Measurements from ENCODE around the gene DPH7. TPM values are rescaled to one million over a fixed set of nuclear protein-coding genes. Genes with fewer than 3 reads are reported as not detected.
"Not testable (repeated sequence)": the region's sequence is repeated elsewhere in the genome, so short reads cannot be mapped to it uniquely, and the experiment has no call there.

The DPH7 gene
- total RNA-seq, 1 donor from 2014 or later: 21.8 TPM

DNA sequence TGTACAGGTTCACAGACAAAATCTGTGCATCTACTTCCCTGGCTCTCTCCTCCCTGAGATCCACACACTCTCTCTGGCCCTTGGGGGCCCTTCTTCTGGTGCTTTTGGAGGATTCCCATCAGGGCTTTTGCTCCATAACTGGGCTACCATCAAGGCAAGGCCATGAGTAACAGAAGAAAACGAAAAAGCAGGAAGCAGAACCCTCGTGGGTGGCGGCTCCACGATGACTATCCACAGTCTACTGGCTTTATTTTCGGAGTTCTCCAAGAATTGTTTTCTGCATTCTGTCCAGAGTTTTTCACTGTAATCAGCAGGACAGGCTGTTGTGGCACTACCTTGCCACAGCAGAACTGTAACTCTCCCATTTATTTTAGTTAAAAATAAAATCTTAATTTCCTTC, 48.4 kb downstream of the DPH7 start:
- ATAC-seq (no peak), DNase-seq (no peak)
- intact Hi-C loops (cut with micrococcal nuclease): no loop called here

DNA sequence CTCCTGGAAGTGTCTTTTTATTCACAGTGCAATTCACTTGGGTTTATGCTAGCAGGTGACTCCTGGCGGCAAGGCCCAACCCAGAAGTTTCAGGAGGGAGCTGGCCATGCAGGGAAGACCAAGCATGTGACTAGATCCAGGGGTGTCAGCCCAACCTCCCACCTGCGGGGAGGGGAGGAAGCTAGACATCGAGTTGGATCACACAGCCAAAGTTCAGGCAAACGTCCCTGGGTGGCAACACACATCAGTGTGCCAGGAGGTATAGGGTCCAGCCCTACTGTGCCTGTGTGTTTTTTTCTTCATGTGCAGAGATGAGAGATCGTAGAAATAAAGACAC, 53.8 kb downstream of the DPH7 start:
- no peak for DNase-seq
- intact Hi-C loops (cut with micrococcal nuclease): no loop called here
- no peak for ATAC-seq

GRCh38 chr9:137524161-137524980, 54.4 kb downstream of the DPH7 start:
- ATAC-seq (no peak), DNase-seq (no peak)
- intact Hi-C loops (cut with micrococcal nuclease): no loop called here

GRCh38 chr9:137522746-137523455, 55.8 kb downstream of the DPH7 start:
- DNase-seq (no peak), ATAC-seq (no peak)
- intact Hi-C loops (cut with micrococcal nuclease): no loop called here

DNA sequence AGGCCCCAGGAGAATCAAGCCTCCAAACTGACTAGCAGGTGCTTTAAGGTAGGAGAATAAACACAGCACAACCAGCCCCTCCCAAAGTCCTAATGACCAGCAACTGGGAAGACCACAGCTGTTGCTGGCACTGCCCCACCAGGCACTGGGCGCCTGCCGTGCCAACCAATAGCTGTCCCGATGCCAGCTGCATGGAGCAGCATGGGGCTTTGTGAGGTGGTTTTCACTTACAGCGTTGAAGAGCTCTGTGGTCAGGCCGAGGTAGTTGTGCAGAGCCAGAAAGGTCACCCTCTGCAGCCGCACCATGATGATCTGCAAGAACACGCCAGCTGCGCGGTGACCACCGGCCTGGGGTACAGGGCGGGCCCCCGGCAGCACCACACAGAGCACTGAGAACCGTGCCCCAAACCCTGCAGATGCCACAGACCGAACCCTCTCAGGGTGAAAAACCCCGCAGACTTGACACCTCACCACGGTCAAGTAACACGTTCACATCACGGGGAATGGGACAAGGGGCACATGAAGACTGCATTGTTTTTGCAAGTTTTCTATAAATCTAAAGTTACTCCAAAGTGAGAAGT, 57.2 kb downstream of the DPH7 start:
- no peak for DNase-seq
- ATAC-seq: no peak
- intact Hi-C loops (cut with micrococcal nuclease): no loop called here

GRCh38 chr9:137520614-137521404, 57.9 kb downstream of the DPH7 start:
- intact Hi-C loops (cut with micrococcal nuclease): no loop called here
- no peak for ATAC-seq
- DNase-seq: no peak

DNA sequence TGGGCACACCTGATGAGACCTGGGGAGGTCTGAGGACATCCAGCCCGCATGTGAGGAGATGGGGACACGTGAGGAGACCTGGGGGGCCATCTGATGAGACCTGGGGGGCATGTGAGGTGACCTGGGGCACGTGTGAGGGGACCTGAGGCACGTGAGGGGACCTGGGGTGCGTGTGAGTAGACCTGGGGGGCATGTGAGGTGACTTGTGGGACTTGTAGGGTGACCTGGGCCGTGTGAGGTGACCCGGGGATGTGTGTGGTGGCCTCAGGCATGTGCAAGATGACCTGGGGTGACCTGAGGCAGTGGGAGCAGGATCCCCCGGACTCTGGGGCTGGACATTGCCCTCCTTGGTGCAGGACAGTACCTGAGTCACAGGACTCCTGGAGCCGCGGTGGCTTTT, 59.2 kb downstream of the DPH7 start:
- intact Hi-C loops (cut with micrococcal nuclease): no loop called here
- DNase-seq: no peak
- no peak for ATAC-seq

DNA sequence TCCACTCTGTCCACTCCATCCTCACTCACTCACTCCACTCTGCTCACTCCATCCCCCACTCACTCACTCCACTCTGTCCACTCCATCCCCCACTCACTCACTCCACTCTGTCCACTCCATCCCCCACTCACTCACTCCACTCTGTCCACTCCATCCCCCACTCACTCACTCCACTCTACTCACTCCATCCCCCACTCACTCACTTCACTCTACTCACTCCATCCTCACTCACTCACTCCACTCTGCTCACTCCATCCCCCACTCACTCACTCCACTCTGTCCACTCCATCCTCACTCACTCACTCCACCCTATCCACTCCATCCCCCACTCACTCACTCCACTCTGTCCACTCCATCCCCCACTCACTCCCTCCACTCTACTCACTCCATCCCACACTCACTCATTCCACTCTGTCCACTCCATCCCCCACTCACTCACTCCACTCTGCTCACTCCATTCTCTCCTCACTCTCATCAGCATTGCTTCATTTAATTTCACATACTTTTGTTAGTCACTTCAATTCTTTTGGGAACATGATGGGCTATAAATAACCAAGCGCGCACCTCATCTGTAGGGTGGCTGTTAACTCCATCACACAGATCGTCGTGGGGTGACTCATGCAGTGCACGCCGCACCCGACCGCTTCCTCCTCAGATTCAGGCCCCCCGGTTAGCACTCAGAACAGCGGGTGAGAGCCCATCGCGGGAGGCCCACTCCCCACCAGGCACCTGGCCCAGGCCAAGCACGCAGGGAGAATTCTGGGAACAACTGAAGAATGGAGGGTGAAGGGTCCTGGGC, 59.9 kb downstream of the DPH7 start:
- intact Hi-C loops (cut with micrococcal nuclease); DNase-seq: not testable (repeated sequence)

GRCh38 chr9:137516144-137516917, 62.4 kb downstream of the DPH7 start:
- intact Hi-C loops (cut with micrococcal nuclease): no loop called here
- DNase-seq: no peak
- no peak for ATAC-seq

More for the DNA sequence above, 59.9 kb downstream of the DPH7 start:
- not testable (repeated sequence) for ATAC-seq

DNA sequence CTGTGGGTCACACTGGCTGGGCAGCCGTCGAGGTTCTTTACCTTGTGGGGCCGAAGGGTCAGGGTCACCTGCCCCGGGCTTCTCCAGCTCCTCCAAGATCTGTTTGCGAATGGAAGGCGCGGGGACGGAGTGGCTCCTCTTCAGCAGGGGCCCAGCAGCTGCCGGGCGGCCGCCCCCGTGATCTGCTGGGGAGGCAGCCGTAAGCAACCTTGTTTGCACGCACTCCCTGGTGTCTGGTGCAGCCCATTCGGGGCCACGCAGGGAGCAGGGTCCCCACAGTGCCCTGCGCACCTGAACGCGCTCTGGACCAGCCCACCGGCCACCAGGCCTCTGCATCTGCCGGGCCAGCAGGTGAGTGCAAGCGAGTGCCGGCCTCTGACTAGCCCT, 63.4 kb downstream of the DPH7 start:
- intact Hi-C loops (cut with micrococcal nuclease): no loop called here
- DNase-seq: no peak
- no peak for ATAC-seq

DNA sequence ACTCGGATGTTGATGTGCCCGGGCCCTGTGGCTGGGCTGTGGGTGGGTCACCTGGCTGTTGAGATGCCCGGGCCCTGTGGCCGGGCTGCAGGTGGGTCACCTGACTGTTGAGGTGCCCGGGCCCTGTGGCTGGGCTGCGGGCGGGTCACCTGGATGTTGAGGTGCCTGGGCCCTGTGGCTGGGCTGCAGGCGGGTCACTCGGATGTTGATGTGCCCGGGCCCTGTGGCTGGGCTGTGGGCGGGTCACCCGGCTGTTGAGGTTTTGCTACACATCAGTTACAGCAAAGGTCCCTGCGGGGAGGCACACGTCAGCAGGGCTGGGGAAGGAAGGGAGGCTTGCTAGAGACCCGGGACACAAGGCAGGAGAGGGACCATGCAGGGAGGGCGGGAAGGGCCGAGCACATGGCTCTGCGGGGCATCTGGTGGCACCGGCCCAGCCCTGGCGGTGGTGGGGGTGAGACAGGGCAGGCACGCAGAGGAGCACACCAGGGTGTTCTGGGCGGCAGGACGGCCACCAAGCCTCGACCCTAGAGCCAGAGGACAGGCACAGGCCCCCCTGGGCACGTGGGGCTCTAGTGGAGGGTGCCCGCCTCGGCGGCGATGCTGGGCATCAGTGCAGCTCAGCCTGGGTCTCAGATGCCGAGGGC, 63.9 kb downstream of the DPH7 start:
- DNase-seq (no peak), ATAC-seq (no peak)
- intact Hi-C loops (cut with micrococcal nuclease): no loop called here

DNA sequence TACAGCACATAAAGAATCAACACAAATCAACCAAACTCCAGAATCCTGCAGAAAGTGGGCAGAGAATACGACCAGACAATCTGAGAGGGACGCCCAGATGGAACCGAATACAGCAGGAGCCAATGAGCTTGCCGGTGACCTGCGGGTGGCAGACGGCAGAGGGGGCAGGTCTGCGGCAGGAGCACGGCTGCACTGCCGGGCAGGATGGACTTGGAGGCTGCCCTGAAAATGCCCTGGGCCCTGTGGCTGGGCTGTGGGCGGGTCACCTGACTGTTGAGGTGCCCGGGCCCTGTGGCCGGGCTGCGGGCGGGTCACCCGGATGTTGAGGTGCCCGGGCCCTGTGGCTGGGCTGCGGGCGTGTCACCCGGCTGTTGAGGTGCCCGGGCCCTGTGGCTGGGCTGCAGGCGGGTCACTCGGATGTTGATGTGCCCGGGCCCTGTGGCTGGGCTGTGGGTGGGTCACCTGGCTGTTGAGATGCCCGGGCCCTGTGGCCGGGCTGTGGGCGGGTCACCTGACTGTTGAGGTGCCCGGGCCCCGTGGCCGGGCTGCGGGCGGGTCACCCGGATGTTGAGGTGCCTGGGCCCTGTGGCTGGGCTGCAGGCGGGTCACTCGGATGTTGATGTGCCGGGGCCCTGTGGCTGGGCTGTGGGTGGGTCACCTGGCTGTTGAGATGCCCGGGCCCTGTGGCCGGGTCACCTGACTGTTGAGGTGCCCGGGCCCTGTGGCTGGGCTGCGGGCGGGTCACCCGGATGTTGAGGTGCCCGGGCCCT, 64.7 kb downstream of the DPH7 start:
- DNase-seq; ATAC-seq; intact Hi-C loops (cut with micrococcal nuclease): not testable (repeated sequence)

GRCh38 chr9:137513136-137513535, 65.6 kb downstream of the DPH7 start:
- intact Hi-C loops (cut with micrococcal nuclease); ATAC-seq; DNase-seq: not testable (repeated sequence)

GRCh38 chr9:137511758-137512463, 66.8 kb downstream of the DPH7 start:
- ATAC-seq (no peak), DNase-seq (no peak)
- intact Hi-C loops (cut with micrococcal nuclease): no loop called here

- intact Hi-C loops (cut with micrococcal nuclease); DNase-seq; ATAC-seq: not testable (repeated sequence)
Observed at GRCh38 chr9:137511126-137511525, 67.6 kb downstream of the DPH7 start.

DNA sequence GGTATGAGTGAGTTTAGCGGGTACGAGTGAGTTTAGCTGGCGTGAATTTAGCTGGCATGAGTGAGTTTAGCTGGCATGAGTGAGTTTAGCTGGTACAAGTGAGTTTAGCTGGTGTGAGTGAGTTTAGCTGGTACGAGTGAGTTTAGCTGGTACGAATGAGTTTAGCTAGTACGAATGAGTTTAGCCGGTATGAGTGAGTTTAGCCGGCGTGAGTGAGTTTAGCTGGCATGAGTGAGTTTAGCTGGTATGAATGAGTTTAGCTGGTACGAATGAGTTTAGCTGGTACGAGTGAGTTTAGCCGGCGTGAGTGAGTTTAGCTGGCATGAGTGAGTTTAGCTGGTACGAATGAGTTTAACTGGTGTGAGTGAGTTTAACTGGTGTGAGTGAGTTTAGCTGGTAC, 69.5 kb downstream of the DPH7 start:
- ATAC-seq (no peak), DNase-seq (no peak)
- intact Hi-C loops (cut with micrococcal nuclease): no loop called here

All from left ventricle myocardium superior (tissue), 1 donor.